ENCODE results near the gene XRCC4. TPM values are rescaled to one million over a fixed set of nuclear protein-coding genes. Genes with fewer than 3 reads are reported as not detected.

The XRCC4 gene
- total and polyA plus RNA-seq, 12 donors: 2.4 to 15.8 (median 6.3) TPM

DNA sequence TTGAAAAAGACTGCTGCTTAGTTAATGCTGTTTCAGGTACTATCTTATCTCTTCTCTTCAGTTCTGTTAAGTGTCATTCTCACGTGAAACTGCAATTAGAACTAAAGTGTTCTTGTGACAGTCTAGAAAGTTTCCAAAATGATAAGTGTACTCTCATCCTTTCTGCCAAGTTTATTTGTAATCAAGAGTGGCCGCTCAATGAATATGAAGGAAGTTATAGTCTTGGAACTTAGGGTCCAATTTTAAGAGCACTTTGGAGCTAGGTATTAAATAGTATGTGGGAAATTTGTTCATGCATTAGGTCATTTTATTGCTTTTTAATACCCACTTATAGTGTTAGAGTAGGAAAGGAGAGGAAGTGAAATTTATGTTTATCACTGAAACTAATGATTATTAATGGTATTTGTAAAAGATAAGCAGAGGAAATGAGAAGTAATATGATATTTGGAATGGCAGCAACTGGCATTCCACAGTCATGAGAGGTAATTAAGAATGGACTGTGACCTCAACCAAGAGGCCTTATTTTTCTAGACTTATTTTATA lies 20.4 kb downstream of the XRCC4 start:
- Histone ChIP-seq H3K9me3 (replicated peaks in 1 of 3) (peaks cover 0 to 10% (median 0%) of the 10 kb centered on the region in 3 donors), H3K4me3 (no peak overlapping the region), H3K27me3 (no peaks in the 10 kb centered on the region), H3K4me1 (replicated peaks in 1 of 2) (peaks cover 0 to 18% of the 10 kb centered on the region in 2 donors), H3K36me3 (replicated peaks in 1 of 2) (no peaks in the 10 kb centered on the region), H3K27ac (no peak overlapping the region)
- intact Hi-C loops (cut with DNase I): no loop called here
- 53 to 71% (median 62%) methylated on average over 2 of the region's 2 CpGs for WGBS, 4 donors
- no peak for DNase-seq
- no peak for TF ChIP-seq CTCF (IDR thresholded peaks at IDR 0.05)
- TF ChIP-seq POLR2A (IDR thresholded peaks at IDR 0.05): no peak

- DNase-seq: no peak
- Histone ChIP-seq H3K36me3 (replicated peaks in 1 of 2) (no peaks in the 10 kb centered on the region), H3K9me3 (replicated peaks in 1 of 3) (peaks cover 0 to 10% (median 0%) of the 10 kb centered on the region in 3 donors), H3K27ac (no peak overlapping the region), H3K4me3 (no peak overlapping the region), H3K27me3 (no peaks in the 10 kb centered on the region), H3K4me1 (replicated peaks in 1 of 2) (peaks cover 0 to 18% of the 10 kb centered on the region in 2 donors)
- intact Hi-C loops (cut with DNase I): no loop called here
- no peak for TF ChIP-seq CTCF (IDR thresholded peaks at IDR 0.05)
- no peak for TF ChIP-seq POLR2A (IDR thresholded peaks at IDR 0.05)
Observed at GRCh38 chr5:83099001-83099400, 21.7 kb downstream of the XRCC4 start.

DNA sequence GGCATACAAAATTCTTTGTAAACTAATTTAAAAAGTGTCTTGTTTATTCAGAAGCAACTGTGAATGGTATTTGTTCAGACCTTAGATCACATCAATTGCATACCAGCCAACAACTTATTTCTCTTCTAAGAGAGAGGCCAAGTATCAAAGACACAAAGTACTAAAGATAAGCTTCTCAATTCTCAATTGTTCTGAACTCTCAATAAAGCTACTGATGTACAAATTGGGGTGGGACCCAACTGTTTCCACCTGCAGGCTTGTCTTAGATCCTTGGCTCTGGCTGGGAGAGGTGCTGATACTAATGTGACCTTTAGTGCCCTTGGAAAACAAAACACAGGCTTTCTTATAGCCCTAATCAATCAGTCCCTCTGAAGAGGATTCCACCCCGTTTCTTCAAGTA lies 22.1 kb downstream of the XRCC4 start:
- H3K9me3 ChIP-seq (replicated peaks in 1 of 3): peaks cover 0 to 10% (median 0%) of the 10 kb centered on the region in 3 donors
- no peaks in the 10 kb centered on the region for H3K27me3 ChIP-seq
- no peak overlapping the region for H3K27ac ChIP-seq
- WGBS, 4 donors: 50 to 79% (median 71%) methylated on average over 1 of the region's 1 CpG
- H3K4me3 ChIP-seq: no peak overlapping the region
- TF ChIP-seq CTCF (IDR thresholded peaks at IDR 0.05) (no peak), POLR2A (IDR thresholded peaks at IDR 0.05) (no peak)
- intact Hi-C loops (cut with DNase I): no loop called here
- DNase-seq: no peak
- peaks cover 0 to 18% of the 10 kb centered on the region in 2 donors for H3K4me1 ChIP-seq (replicated peaks in 1 of 2)
- no peaks in the 10 kb centered on the region for H3K36me3 ChIP-seq (replicated peaks in 1 of 2)

GRCh38 chr5:83101514-83101913 lies 24.2 kb downstream of the XRCC4 start:
- Histone ChIP-seq H3K36me3 (replicated peaks in 1 of 2) (no peaks in the 10 kb centered on the region), H3K27me3 (no peaks in the 10 kb centered on the region), H3K27ac (no peak overlapping the region), H3K9me3 (replicated peaks in 1 of 3) (peaks cover 0 to 10% (median 0%) of the 10 kb centered on the region in 3 donors), H3K4me1 (replicated peaks in 1 of 2) (peaks cover 0 to 18% of the 10 kb centered on the region in 2 donors), H3K4me3 (no peak overlapping the region)
- intact Hi-C loops (cut with DNase I): no loop called here
- no peak for TF ChIP-seq CTCF (IDR thresholded peaks at IDR 0.05)
- TF ChIP-seq POLR2A (IDR thresholded peaks at IDR 0.05): no peak
- WGBS, 4 donors: 39 to 53% (median 44%) methylated on average over 1 of the region's 1 CpG
- DNase-seq: no peak

Measured in adrenal gland (tissue), 12 donors.